ENCODE measurements around the gene P2RY8.

DNA sequence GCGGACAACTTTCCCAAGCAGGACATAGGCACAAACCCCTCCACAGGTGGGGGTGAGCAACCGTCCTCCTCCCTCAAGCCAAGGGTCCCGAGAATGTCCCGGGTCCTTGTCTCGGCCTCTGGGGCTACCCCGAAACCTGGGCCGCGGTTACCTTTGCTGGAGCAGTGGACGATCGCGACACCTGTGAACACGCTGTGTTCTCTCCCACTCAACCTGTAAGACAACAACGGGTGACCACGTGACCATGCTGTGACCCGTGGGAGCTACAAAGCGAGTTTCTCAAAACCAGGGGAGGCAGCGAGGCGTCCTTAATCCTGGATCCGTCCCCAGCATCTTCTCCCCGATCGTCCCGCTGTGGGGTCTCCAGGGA lies 102.1 kb downstream of the P2RY8 start:
- TF ChIP-seq TAF1 (IDR thresholded peaks at IDR 0.05; ENCODE audit: low read depth) (no peak), RAD21 (IDR thresholded peaks at IDR 0.05; ENCODE audit: low read depth) (no peak), EGR1 (IDR thresholded peaks at IDR 0.05) (no peak), CEBPB (IDR thresholded peaks at IDR 0.05) (no peak), EP300 (IDR thresholded peaks at IDR 0.05; ENCODE audit: borderline replicate concordance) (no peak)
- TF ChIP-seq, protein P1, sequence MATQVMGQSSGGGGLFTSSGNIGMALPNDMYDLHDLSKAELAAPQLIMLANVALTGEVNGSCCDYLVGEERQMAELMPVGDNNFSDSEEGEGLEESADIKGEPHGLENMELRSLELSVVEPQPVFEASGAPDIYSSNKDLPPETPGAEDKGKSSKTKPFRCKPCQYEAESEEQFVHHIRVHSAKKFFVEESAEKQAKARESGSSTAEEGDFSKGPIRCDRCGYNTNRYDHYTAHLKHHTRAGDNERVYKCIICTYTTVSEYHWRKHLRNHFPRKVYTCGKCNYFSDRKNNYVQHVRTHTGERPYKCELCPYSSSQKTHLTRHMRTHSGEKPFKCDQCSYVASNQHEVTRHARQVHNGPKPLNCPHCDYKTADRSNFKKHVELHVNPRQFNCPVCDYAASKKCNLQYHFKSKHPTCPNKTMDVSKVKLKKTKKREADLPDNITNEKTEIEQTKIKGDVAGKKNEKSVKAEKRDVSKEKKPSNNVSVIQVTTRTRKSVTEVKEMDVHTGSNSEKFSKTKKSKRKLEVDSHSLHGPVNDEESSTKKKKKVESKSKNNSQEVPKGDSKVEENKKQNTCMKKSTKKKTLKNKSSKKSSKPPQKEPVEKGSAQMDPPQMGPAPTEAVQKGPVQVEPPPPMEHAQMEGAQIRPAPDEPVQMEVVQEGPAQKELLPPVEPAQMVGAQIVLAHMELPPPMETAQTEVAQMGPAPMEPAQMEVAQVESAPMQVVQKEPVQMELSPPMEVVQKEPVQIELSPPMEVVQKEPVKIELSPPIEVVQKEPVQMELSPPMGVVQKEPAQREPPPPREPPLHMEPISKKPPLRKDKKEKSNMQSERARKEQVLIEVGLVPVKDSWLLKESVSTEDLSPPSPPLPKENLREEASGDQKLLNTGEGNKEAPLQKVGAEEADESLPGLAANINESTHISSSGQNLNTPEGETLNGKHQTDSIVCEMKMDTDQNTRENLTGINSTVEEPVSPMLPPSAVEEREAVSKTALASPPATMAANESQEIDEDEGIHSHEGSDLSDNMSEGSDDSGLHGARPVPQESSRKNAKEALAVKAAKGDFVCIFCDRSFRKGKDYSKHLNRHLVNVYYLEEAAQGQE (IDR thresholded peaks at IDR 0.05; ENCODE audit: low read depth) = no peak

All from Ishikawa (cell line).